ENCODE data around the gene ZFP90.

Gene ZFP90

DNA sequence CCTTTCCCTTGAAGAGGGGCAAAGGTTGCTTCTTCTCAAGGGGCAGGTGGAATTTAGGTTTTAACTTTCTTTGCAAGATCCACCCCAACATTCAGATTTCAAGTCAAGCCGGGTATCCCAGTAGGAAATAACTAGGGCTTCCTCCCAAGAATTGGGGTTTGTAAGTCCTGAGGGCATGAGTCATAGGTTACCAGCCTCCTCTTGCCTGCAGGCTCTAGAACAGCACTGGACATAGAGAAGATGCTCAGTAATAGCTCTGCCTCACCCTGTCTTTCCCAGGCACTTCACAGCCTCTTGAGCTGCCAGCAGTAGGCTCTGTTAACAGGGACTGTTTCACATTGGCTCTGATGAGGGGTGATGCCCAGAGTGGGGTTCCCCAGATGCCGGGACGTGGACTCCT lies 35.8 kb upstream of the ZFP90 start:
- Histone ChIP-seq H3K4me3 (ENCODE audit: insufficient read depth, low read length, poor library complexity, severe bottlenecking) (no peak overlapping the region), H3K79me2 (ENCODE audit: insufficient read depth, low read length) (no peaks in the 10 kb centered on the region), H3K9ac (ENCODE audit: low read length) (no peak overlapping the region), H3K9me3 (ENCODE audit: insufficient read depth, low read length) (no peaks in the 10 kb centered on the region), H3K36me3 (ENCODE audit: low read length) (no peaks in the 10 kb centered on the region), H3F3A (ENCODE audit: insufficient read depth) (no peaks in the 10 kb centered on the region), H4K20me1 (ENCODE audit: low read depth, low read length) (no peaks in the 10 kb centered on the region), H3K27ac (ENCODE audit: low read depth, low read length) (no peak overlapping the region), H3K4me2 (ENCODE audit: low read depth, low read length, poor library complexity, severe bottlenecking) (no peak overlapping the region), H2AFZ (ENCODE audit: low read depth, low read length, severe bottlenecking) (no peak overlapping the region), H3K27me3 (ENCODE audit: low read length) (no peaks in the 10 kb centered on the region), H3K9me2 (replicated peaks; ENCODE audit: insufficient read depth, low read length) (no peaks in the 10 kb centered on the region)
- TF ChIP-seq, protein P1, sequence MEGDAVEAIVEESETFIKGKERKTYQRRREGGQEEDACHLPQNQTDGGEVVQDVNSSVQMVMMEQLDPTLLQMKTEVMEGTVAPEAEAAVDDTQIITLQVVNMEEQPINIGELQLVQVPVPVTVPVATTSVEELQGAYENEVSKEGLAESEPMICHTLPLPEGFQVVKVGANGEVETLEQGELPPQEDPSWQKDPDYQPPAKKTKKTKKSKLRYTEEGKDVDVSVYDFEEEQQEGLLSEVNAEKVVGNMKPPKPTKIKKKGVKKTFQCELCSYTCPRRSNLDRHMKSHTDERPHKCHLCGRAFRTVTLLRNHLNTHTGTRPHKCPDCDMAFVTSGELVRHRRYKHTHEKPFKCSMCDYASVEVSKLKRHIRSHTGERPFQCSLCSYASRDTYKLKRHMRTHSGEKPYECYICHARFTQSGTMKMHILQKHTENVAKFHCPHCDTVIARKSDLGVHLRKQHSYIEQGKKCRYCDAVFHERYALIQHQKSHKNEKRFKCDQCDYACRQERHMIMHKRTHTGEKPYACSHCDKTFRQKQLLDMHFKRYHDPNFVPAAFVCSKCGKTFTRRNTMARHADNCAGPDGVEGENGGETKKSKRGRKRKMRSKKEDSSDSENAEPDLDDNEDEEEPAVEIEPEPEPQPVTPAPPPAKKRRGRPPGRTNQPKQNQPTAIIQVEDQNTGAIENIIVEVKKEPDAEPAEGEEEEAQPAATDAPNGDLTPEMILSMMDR (IDR thresholded peaks at IDR 0.05; ENCODE audit: insufficient read depth, low read length, poor library complexity, severe bottlenecking), result no peak
- no peak for TF ChIP-seq EZH2phosphoT487 (conservative IDR thresholded peaks at IDR 0.05; ENCODE audit: low read length)

DNA sequence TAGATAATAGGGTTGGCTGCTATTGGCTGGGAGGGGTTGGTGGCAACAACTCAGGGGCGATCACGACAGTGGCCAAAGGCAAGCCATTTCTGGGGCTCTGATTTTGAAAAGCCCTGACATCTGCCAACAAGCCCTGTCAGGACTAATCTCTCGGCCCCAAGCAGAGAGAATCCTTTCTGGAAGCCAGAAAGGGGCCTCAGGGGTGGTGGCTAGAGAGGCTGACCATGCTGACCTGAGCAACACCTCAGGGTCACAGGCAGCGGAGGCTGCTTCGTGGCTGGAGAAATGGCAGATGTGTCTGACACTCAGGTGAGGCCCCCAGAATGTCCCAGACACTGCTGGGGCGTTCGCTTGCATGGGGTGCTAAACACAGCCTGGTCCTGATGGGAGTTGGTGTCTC lies 35.0 kb upstream of the ZFP90 start:
- Histone ChIP-seq H4K20me1 (ENCODE audit: low read depth, low read length) (no peaks in the 10 kb centered on the region), H3K27me3 (ENCODE audit: low read length) (no peaks in the 10 kb centered on the region), H3K79me2 (ENCODE audit: insufficient read depth, low read length) (no peaks in the 10 kb centered on the region), H3K4me3 (ENCODE audit: insufficient read depth, low read length, poor library complexity, severe bottlenecking) (no peak overlapping the region), H2AFZ (ENCODE audit: low read depth, low read length, severe bottlenecking) (no peak overlapping the region), H3K9me2 (replicated peaks; ENCODE audit: insufficient read depth, low read length) (no peaks in the 10 kb centered on the region), H3K27ac (ENCODE audit: low read depth, low read length) (no peak overlapping the region), H3K9me3 (ENCODE audit: insufficient read depth, low read length) (no peaks in the 10 kb centered on the region), H3F3A (ENCODE audit: insufficient read depth) (no peaks in the 10 kb centered on the region), H3K36me3 (ENCODE audit: low read length) (no peaks in the 10 kb centered on the region), H3K9ac (ENCODE audit: low read length) (no peak overlapping the region), H3K4me2 (ENCODE audit: low read depth, low read length, poor library complexity, severe bottlenecking) (no peak overlapping the region)
- no peak for TF ChIP-seq EZH2phosphoT487 (conservative IDR thresholded peaks at IDR 0.05; ENCODE audit: low read length)
- TF ChIP-seq, protein P1 (IDR thresholded peaks at IDR 0.05; ENCODE audit: insufficient read depth, low read length, poor library complexity, severe bottlenecking), result no peak

DNA sequence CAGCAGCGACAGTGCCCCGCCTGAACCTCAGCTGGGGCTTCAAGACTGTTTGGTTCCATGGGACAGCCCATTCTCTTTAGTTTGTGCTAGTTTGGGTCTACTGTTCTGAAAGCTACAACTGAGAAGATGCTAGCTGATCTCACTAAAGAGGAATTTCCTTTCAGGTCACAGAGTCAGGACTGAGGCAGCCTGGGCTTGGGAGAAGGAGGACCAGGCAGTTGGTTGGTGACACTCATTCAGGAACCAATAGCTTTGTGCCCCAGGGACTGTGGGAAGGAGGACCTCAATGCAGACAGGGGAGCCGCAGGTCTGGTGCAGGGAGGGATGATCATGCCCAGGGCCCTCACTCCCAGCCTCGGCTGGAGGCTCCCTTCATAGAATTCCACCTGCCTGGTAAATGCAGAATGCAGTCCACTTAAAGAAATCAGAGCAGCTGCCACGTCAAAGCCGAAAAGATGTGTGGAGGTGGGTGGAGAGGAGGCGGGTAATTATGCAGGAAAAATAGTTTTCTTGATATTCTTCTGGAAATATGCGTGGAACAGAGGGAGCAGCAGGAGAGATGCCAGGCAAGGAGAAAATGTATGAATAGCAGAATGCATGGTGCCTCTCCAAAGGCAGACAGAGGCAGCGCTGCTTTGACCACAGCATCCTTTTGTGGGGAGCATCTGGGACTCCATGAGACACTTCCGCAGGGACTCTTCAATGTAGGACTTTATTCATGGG lies 32.6 kb upstream of the ZFP90 start:
- no peak overlapping the region for H3K27ac ChIP-seq (ENCODE audit: low read depth, low read length)
- no peaks in the 10 kb centered on the region for H3K9me2 ChIP-seq (replicated peaks; ENCODE audit: insufficient read depth, low read length)
- H3K79me2 ChIP-seq (ENCODE audit: insufficient read depth, low read length), result no peaks in the 10 kb centered on the region
- no peak overlapping the region for H2AFZ ChIP-seq (ENCODE audit: low read depth, low read length, severe bottlenecking)
- H3K9me3 ChIP-seq (ENCODE audit: insufficient read depth, low read length), result no peaks in the 10 kb centered on the region
- no peaks in the 10 kb centered on the region for H3K27me3 ChIP-seq (ENCODE audit: low read length)
- TF ChIP-seq, protein P1 (IDR thresholded peaks at IDR 0.05; ENCODE audit: insufficient read depth, low read length, poor library complexity, severe bottlenecking), result no peak
- TF ChIP-seq EZH2phosphoT487 (conservative IDR thresholded peaks at IDR 0.05; ENCODE audit: low read length), result no peak
- no peaks in the 10 kb centered on the region for H4K20me1 ChIP-seq (ENCODE audit: low read depth, low read length)
- no peak overlapping the region for H3K4me2 ChIP-seq (ENCODE audit: low read depth, low read length, poor library complexity, severe bottlenecking)
- no peak overlapping the region for H3K9ac ChIP-seq (ENCODE audit: low read length)
- H3K36me3 ChIP-seq (ENCODE audit: low read length), result no peaks in the 10 kb centered on the region
- no peaks in the 10 kb centered on the region for H3F3A ChIP-seq (ENCODE audit: insufficient read depth)
- H3K4me3 ChIP-seq (ENCODE audit: insufficient read depth, low read length, poor library complexity, severe bottlenecking), result no peak overlapping the region
